NCI-H345 (cell line): Measurements from ENCODE around the gene CD300A.
A peak's percentile ranks its signal among the peaks of the same experiment; 100 is the strongest.
"Not testable (repeated sequence)": the region's sequence is repeated elsewhere in the genome, so short reads cannot be mapped to it uniquely, and the experiment has no call there.

Experiments
- DNase-seq: peaks from one replicate; lab custom pipeline; 2025; lab: John Stamatoyannopoulos, UW

The CD300A gene

DNA sequence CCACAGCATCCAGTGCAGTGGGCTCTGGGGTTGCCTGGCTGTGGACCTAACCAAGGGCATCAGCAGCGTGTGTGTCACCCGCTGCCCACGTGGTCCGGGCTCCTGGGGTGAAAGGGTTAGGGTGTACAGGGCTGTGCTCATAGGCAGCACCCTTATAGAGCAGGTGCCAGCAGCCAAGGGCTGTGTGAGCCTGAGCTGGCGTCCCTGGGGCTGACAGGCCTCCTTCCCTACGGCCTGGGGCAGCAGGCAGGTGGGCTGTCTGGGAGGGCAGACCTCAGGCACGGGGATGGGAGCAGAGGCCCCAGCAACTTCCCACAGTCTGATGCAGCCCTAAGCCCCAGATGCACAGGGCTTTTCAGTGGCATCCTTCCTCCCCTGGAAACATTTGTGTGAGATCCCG is 13.9 kb downstream of the CD300A start:
- no peak for DNase-seq

DNA sequence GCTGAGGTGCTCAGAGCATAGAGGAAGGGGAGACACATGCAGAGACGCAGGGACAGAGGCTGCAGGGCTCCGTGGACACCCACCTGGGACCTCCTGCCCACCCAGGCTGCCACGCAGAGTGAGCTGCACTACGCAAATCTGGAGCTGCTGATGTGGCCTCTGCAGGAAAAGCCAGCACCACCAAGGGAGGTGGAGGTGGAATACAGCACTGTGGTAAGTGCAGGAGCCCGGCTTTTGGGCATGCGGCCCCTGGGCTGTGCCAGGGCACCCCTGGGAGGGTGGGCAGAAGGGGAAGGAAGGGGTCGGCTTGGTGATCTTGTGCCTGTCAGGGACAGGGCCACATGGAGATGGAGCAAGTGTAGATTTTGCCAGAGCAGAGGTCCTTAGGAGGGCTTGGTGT is 15.2 kb downstream of the CD300A start:
- no peak for DNase-seq

DNA sequence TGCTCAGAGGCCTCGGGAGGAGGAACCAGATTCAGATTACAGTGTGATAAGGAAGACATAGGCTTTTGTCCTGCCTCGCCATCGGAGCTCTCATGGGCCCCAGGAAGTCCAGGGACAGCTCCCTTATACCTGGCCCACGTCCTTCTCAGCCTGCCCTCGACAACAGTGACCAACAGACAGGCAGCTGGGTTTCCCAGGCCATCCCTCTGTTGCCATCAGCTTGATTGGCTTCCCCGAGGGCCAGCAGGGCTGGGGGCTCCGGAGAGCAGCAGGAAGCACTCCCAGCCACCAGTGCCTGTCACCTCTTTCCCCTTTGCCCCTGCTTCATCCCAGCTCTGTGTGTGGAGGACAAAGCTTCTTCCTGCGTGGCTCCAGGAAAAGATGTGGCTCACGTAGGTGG is 17.6 kb downstream of the CD300A start:
- DNase-seq = no peak

DNA sequence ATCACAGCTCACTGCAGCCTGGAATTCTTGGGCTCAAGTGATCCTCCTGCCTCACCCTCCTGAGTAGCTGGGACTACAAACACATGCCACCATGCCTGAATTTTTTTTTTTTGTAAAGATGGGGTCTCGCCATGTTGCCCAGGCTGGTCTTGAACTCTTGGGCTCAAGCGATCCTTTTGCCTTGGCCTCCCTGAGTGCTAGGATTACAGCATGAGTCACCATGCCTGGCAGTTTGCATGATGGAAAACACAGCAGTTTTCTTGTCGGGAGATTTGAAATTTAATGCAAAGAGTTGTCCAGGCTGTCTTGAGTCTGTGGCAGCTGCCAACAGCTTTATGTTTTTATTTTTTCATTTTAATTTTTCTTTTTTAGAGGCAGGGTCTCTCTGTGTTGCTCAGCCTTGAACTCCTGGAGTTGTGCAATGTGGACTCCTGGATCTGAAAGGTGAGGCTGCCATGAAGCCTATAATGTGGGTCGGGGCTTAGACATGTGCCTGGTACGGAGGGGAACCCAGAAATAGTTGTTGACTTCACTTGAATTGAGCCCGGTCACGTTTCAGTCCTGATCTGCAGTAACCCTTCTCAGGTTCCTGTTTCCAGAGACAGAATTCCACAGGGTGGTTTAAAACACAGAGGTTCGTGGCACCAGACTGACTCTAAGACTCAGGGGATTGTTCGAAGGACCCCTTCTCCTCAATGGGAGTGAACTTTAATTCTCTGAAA is 18.7 kb downstream of the CD300A start:
- DNase-seq = no peak

DNA sequence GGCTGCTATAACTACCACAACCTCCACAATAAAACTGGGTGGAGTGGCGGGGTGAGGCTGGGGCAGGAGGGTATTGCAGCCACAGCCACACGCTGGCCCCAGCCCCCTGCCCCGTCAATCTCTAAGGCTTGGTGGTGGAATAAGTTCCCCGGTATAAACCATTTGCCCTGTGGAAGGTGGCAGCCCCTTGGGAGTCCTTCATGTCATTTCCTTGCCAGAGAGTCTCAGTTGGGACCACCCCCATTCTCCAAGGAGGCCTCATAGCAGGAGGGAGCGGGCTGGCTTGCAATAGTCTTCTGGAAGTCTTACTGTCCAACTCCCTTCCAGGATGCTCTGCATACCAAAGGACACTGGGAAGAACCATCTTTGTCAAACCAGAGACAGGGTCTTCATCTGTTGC is 19.4 kb downstream of the CD300A start:
- no peak for DNase-seq

DNA sequence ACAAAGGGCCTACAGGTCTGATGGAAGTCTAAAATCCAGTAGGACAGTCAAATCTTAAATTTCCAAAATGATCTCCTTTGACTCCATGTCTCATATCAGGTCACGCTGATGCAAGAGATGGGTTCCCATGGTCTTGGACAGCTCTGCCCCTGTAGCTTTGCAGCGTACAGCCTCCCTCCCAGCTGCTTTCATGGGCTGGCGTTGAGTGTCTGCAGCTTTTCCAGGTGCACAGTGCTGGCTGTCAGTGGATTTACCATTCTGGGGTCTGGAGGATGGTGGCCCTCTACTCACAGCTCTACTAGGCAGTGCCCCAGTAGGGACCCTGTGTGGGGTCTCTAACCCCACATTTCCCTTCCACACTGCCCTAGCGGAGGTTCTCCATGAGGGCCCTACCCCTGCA is 21.8 kb downstream of the CD300A start:
- DNase-seq = not testable (repeated sequence)

DNA sequence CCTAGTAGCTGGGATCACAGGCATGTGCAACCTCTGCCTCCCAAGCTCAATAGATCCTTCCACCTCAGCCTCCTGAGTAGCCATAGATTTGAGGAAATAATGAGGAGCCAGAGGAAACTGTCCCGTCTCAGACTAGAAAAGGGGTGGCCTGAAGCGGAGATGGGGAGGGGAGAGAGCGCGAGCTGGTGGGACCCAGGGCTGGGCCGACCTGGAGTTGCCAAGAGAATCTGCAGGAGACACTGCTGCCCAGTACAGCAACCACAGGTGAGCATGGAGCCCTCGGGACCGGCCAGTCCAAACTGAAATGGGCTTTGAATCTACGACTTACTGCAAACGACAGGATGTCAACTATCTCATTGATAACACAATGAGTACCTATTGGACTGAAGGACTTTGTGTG is 24.3 kb downstream of the CD300A start:
- DNase-seq = no peak

DNA sequence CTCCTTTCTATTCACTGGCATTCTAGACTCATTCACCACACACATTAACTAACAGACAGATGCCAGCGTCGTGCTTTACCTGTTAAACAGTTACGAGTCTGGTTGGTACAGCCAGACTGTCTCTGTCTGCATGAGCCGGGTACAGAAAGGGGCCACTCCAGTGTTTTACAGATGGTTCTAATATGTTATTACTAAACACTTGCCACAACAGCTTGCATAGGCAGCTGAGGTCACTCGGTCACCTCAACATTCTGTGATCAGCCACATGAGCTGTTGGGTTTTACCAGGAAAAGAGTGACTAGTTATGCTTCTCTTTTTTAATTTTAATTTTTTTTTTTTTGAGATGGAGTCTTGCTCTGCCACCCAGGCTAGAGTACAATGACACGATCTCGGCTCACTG is 25.2 kb downstream of the CD300A start:
- DNase-seq = no peak

DNA sequence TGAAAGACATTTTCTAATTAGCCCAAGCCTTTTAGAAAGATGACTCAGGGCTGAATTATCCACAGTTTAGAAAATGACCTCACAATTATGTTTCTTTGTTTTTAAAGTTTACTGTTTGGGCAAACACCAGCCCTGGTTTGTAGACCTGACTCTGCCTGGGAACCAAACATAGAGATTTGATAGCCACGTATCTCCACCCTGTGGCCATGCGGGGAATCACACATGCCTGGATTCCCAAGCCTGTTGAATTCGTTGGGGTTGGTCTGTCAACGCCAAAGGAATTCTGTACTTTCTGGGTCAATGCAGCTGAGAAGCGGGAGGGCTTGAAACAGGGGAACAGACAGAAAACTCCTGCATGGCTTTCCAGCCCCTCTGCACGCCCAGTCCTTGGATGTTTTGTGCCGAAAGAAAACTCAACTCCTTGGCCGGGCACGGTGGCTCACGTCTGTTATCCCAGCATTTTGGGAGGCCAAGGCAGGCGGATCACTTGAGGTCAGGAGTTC is 26.9 kb downstream of the CD300A start:
- DNase-seq = peak; percentile 71

DNA sequence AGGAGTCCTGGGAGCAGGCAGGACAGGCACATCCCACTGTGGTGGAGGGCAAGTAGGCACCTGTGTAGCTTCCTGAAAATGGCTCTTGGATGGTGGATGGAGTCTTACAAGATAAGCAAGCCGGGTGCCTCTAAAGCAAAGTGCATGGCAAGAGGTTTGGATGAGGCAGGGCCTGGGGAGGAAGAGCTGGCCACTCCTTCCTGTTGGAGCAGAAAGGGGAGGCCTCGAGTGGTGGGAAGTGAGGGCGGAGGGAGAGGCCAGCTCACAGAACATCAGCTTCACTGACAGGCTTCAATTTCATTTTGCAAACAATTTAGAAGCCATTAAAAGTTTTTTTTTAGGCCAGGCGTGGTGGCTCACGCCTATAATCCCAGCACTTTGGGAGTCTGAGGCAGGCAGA is 31.0 kb downstream of the CD300A start:
- DNase-seq = no peak

DNA sequence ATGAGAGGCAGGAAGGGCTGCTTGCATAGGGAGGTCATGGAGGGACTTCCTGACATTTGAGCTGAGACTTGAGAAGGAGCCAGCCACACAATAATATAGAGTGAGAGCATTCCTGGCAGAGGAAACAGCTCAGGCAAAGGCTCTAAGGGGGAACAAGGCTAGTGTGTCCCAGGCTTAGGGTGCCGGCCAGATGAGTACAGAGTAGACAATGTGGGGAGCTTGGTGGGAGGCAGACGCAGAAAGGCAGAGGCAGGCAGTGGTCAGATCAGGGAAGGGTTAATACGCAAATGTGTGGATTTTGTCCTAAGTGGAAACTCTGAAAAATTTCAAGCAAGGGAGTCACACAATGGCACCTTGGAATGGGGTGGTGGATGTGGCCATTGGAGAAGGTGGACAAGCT is 33.6 kb downstream of the CD300A start:
- no peak for DNase-seq

DNA sequence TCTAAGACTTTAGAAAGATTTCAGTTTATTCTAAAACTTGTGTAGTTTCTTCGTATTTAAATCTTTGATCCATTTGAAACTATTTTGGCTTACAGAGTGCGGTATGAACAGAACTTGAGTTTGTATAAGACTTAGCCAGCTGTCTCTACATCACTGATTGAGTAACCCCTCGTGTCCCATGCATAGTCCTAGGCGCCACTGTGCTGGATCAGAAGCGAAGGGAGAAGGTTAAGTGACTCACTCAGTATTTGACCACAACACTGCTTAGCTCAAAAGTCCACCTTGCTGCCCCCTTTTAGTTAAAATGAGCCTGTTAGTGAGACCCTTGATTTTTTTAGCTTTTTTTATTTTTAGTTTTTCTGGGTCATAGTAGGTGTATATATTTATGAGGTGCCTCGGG is 36.4 kb downstream of the CD300A start:
- no peak for DNase-seq

DNA sequence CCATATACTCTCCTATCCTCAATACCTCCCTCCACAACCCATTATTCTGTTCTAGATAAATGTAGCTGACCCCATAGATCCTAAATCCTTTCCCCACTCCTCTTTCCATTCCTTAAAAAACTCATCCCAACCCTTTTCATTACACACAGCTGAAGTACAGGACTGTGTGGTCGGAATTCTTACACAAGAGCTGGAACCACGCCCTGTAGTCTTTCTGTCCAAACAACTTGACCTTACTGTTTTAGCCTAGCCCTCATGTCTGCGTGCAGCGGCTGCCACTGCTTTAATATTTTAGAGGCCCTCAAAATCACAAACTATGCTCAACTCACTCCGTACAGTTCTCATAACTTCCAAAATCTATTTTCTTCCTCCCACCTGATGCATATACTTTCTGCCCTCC is 37.5 kb downstream of the CD300A start:
- not testable (repeated sequence) for DNase-seq

DNA sequence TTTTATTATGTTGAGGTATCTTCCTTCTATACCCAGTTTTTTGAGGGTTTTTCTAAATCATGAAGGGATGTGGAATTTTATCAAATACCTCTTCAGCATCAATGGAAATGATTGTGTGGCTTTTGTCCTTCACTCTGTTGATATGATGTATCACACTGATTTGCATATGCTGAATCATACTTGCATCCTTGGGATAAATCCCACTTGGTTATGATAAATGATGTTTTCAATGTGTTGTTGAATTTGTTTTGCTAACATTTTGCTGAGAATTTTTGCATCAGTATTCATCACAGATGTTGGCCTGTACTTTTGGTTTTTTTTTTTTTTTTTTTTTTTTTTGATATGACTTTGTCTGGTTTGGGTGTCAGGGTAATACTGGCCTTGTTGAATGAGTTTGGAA is 41.7 kb downstream of the CD300A start:
- no peak for DNase-seq

DNA sequence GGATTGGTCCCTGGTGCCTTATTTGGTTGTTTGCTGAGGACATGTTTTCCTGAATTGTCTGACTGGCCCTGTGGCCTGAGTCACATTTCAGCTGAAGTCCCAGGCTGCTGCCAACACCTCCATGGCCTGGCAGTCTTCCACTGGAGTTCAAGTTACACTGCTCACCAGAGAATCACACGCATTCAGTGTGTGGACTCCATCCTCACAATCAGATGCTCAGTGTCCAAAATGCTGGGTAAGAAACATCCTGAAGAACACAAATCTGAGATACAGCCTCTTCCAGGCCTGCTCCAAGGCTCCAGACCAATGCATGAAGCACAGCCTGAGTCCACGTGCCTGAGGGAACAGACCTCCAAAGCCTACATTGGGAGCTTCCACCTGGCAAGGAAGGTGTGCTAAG is 45.6 kb downstream of the CD300A start:
- DNase-seq = no peak

DNA sequence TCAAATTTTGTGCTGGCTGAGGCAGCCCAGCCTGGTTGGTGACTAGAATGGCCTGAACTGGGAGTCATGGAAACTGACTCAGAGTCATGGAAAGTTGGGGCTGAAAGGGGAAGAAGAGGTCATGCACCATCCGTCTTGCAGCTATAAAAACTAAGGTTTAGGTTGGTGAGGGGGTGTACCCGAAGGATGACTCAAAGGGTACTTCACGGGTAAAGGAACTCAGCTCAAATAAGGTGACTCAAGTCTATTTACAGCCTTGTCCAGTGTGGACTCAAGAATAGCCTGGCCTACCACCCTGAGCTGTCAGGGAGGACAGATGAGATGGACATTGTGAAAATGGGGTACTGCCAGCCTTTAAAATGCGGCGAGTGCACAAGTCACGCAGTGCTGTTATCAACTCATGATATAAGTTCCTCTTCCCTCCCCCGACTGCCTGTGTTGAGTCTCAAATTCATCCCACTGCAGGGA is 46.2 kb downstream of the CD300A start:
- DNase-seq = no peak

DNA sequence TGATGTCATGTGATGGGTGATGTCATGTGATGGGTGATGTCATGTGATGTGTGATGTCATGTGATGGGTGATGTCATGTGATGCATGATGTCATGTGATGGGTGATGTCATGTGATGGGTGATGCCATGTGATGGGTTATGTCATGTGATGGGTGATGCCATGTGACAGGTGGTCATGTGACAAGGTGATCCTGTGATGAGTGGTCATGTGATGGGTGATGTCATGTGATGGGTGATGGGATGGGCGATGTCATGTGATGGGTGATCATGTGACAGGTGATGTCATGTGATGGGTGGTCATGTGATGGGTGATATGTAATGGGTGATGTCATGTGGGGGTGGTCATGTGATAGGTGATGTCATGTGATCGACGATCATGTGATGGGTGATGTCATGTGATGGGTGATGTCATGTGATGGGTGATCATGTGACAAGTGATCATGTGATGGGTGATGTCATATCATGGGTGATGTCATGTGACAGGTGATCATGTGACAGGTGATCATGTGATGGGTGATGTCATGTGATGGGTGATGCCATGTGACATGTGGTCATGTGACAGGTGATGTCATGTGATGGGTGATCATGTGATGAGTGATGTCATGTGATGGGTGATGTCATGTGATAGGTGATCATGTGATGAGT is 47.7 kb downstream of the CD300A start:
- DNase-seq = peak; percentile 55

DNA sequence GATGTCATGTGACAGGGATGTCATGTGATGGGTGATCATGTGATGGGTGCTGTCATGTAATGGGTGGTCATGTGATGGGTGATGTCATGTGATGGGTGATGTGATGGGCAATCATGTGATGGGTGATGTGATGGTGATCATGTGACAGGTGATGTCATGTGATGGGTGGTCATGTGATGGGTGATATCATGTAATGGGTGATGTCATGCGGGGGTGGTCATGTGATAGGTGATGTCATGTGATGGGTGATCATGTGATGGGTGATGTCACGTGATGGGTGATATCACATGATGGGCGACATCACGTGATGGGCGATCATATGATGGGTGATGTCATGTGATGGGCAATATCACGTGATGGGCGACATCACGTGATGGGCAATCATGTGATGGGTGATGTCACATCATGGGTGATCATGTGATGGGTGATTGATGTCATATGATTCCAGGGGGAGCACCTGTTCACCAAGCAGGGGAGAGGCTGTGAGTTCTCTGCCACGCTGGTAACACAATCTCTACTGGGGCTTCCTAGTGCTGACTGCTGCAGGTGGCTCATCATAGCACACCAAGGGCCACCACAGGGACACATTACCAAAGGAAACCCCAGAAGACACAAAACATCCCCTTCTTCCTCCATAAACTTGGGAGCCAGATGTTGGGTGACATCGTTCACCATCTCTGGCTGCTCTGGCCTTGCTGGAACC is 48.3 kb downstream of the CD300A start:
- peak; percentile 54 for DNase-seq

DNA sequence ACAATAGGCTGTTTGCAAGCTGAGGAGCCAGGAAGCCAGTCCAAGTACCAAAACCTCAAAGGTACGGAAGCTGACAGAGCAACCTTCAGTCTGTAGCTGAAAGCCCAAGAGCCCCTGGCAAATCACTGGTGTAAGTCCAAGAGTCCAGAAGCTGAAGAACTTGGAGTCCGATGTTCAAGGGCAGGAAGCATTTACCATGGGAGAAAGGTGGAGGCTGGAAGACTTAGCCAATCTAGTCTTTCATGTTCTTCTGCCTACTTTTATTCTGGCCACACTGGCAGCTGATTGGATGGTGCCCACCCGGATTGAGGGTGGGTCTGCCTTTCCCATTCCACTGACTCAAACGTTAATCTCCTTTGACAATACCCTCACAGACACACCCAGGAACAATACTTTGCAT is 49.5 kb downstream of the CD300A start:
- no peak for DNase-seq

DNA sequence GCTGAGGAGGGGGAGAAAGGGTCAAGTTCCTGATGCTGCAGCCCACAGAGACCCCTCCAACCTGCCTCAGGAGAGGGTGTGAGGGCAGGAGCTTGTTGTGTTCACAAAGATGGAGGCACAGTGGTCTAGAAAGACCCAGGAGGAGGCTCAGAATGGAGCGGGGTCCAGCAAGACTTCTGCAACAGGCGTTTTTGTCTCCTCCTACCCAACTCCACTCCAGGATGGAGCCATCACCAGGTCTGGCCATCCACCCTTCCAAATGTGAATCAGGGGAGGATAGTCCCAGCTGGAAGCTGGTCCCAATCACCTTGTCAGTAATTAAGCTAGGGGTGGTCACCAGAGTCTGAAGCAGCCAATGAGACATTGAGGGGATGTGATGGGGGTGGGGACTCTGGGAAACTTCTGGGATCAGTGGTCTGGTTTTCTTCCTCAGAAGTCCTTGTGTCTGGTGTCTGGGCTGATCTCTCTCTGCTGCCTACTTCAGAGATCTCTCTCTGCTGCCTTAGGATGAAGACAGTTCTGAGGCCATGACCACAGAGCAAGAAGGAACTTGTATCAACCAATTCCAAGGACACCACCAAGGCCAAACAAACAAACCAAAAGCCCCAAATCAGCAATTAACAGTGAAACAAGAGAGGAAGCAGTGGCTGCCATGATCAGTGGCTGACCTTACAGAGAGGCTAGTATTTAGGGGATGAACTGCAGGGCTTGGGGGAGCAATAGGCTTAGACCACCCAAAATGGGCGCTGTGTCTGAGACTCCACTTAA is 50.3 kb downstream of the CD300A start:
- no peak for DNase-seq

DNA sequence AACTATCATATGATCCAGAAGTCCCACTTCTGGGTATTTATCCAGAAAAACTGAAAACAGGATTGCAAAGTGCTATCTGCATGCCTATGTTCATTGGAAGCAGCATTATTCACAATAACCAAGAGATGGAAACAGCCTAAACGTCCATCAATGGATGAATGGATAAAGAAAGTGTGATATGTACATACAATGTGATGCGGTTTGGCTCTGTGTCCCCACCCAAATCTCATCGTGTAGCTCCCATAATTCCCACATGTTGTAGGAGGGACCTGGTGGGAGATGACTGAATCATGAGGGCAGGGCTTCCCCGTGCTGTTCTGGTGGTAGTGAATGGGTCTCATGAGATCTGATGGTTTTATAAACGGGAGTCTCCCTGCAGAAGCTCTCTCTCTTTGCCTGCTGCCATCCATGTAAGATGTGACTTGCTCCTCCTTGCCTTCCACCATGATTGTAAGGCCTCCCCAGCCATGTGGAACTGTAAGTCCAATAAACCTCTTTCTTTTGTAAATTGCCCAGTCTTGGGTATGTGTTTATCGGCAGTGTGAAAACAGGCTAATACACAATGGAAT is 52.1 kb downstream of the CD300A start:
- not testable (repeated sequence) for DNase-seq

DNA sequence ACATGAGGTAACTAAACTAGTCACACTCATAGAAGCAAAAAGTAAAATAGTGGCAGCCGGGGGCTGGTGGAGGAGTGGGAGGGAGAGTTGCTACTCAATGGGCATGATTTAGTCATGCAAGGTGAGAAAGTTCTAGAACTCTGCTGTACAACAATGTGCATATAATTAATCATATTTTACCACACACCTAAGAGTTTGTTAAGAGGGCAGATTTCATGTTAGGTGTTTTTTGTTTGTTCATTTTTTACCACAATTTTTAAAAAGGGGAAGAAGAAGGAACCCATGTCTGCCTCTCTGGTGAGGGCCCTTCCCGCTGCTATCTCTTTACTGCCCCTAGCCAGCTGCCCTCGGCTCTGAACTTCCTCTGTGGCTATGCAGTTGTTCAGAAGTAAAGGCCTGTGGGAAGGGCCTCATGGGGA is 53.6 kb downstream of the CD300A start:
- no peak for DNase-seq
